HepG2 (cell line): Measurements from ENCODE around the gene ZNF653. TPM values are rescaled to one million over a fixed set of nuclear protein-coding genes. Genes with fewer than 3 reads are reported as not detected.

ENCODE experiments used
- CBX1 ChIP-seq: IDR thresholded peaks from one replicate; pipeline ENCODE4 v1.6.1; 2016; ENCODE audit warnings: antibody characterized with exemption, low read depth
- FOXP4 ChIP-seq: sonication (generic); formaldehyde crosslinking; IDR thresholded peaks from 2 replicates; pipeline ENCODE4 v1.4.0; 2020; ENCODE audit warnings: missing genetic modification reagents
- KLF11 ChIP-seq: IDR thresholded peaks from 2 replicates; pipeline ENCODE4 v1.6.1; 2016; ENCODE audit warnings: missing compliant biosample characterization
- KLF6 ChIP-seq: IDR thresholded peaks from 2 replicates; pipeline ENCODE4 v1.8.0; 2016; ENCODE audit warnings: missing biosample characterization, missing genetic modification reagents
- PLSCR1 ChIP-seq: sonication (generic); formaldehyde crosslinking; IDR thresholded peaks from 2 replicates; pipeline ENCODE4 v1.5.0; 2020; ENCODE audit warnings: missing genetic modification reagents, mild to moderate bottlenecking, borderline replicate concordance
- POGK ChIP-seq: sonication (generic); formaldehyde crosslinking; conservative IDR thresholded peaks from 2 replicates; pipeline ENCODE4 v1.8.0; 2022; ENCODE audit warnings: mild to moderate bottlenecking, moderate library complexity, missing genetic modification reagents
- REST ChIP-seq, 2 experiments: IDR thresholded peaks; 2 replicates each; pipeline ENCODE4 v1.6.1; 2011 to 2012; ENCODE audit warnings: low read length in 2 of 2, borderline replicate concordance in 1 of 2, low read depth in 1 of 2, mild to moderate bottlenecking in 1 of 2, moderate library complexity in 1 of 2
- SSRP1 ChIP-seq: IDR thresholded peaks from 2 replicates; pipeline ENCODE4 v1.6.1; 2016; ENCODE audit warnings: control low read depth
- THRA ChIP-seq: sonication (generic); formaldehyde crosslinking; IDR thresholded peaks from 2 replicates; pipeline ENCODE4 v1.4.0; 2020; ENCODE audit warnings: missing genetic modification reagents, borderline replicate concordance
- ZBTB2 ChIP-seq: sonication (generic); formaldehyde crosslinking; IDR thresholded peaks from 2 replicates; pipeline ENCODE4 v1.8.0; 2022; ENCODE audit warnings: low read depth, missing genetic modification reagents
- ZNF383 ChIP-seq: sonication (generic); formaldehyde crosslinking; IDR thresholded peaks from 2 replicates; pipeline ENCODE4 v1.4.0; 2020; ENCODE audit warnings: missing genetic modification reagents, mild to moderate bottlenecking, borderline replicate concordance
- ZNF562 ChIP-seq: sonication (generic); formaldehyde crosslinking; IDR thresholded peaks from 2 replicates; pipeline ENCODE4 v1.8.0; 2022; ENCODE audit warnings: missing genetic modification reagents, borderline replicate concordance
- ZNF746 ChIP-seq: sonication (generic); formaldehyde crosslinking; IDR thresholded peaks from 2 replicates; pipeline ENCODE4 v1.8.0; 2022; ENCODE audit warnings: mild to moderate bottlenecking, missing genetic modification reagents
- ZNF770 ChIP-seq: sonication (generic); formaldehyde crosslinking; IDR thresholded peaks from 2 replicates; pipeline ENCODE4 v1.5.0; 2020; ENCODE audit warnings: mild to moderate bottlenecking, missing genetic modification reagents
- polyA plus RNA-seq, 8 experiments: library from polyadenylated mRNA; depleted of rRNA in 3 of 8; stranded (reverse) in 7 of 8; unstranded in 1 of 8; fragments of >200 nt; fragmentation: Illumina TruSeq in 4 of 8; extraction: Trizol in 4 of 8; gene quantifications; 2 replicates each; pipeline versions ENCODE4 v1.2.1 to v1.2.3, GENCODE V29; 2011 to 2016; ENCODE audit warnings: low read depth in 4 of 8, missing spikeins in 1 of 8, mixed read lengths in 1 of 8; ENCODE audit not compliant: insufficient read depth in 1 of 8
- total RNA-seq, 5 experiments: library from RNA; depleted of rRNA; stranded (reverse); fragments of >200 nt; fragmentation: Illumina TruSeq; extraction: Trizol; gene quantifications; 2 replicates each; pipeline ENCODE4 v1.2.3, GENCODE V29; 2016; ENCODE audit warnings: low read depth in 1 of 5

The ZNF653 gene
- total and polyA plus RNA-seq, 2 of the 13 experiments (the other 11 are each of a cell fraction or from before 2014, with no cell fraction given), result 4.7 to 7.1 TPM

- TF ChIP-seq REST (IDR thresholded peaks at IDR 0.05; ENCODE audit: borderline replicate concordance in 1 of 2, low read depth in 1 of 2, low read length in 2 of 2), result peak in 1 of 2 experiments; percentile 7; a peak in 2 of 4 replicates
- TF ChIP-seq SSRP1 (CRISPR knock-in tag), result no peak
- 0 out of 2 replicates have a peak, but pooled peaks have one; percentile 38 for TF ChIP-seq ZNF746
- TF ChIP-seq POGK (CRISPR knock-in tag), result peak; percentile 91
- TF ChIP-seq ZNF383 (CRISPR knock-in tag), result no peak
- TF ChIP-seq FOXP4, result peak; percentile 61; the same call in 1 of the 2 replicates
- TF ChIP-seq ZBTB2 (CRISPR knock-in tag), result no peak
- TF ChIP-seq PLSCR1 (CRISPR knock-in tag), result peak; percentile 68; the same call in 1 of the 2 replicates
- peak; percentile 74; the same call in 1 of the 2 replicates for TF ChIP-seq THRA (CRISPR knock-in tag)
- peak; percentile 72 for TF ChIP-seq KLF6
- TF ChIP-seq ZNF770 (CRISPR knock-in tag), result peak; percentile 61
- no peak for TF ChIP-seq KLF11
- TF ChIP-seq ZNF562, result no peak
- TF ChIP-seq CBX1, result peak; percentile 83
Observed at GRCh38 chr19:11482384-11483050, 23.1 kb downstream of the ZNF653 start (continued).
